A172 (cell line): ENCODE data around the gene TATDN3. TPM values are rescaled to one million over a fixed set of nuclear protein-coding genes. Genes with fewer than 3 reads are reported as not detected.
"Not testable (repeated sequence)": the region's sequence is repeated elsewhere in the genome, so short reads cannot be mapped to it uniquely, and the experiment has no call there.

Experiments used
- DNase-seq: peaks from one replicate; pipeline ENCODE4 v3.0.0-alpha.2; 2015; ENCODE audit warnings: low spot score
- total RNA-seq: library from RNA; depleted of rRNA; stranded (reverse); fragments of >200 nt; shearing (Covaris generic); gene quantifications from 2 replicates; pipeline ENCODE4 v1.2.3, GENCODE V29; 2014

TATDN3 gene
- total RNA-seq, 1 experiment from 2014 or later: 32.9 TPM

DNA sequence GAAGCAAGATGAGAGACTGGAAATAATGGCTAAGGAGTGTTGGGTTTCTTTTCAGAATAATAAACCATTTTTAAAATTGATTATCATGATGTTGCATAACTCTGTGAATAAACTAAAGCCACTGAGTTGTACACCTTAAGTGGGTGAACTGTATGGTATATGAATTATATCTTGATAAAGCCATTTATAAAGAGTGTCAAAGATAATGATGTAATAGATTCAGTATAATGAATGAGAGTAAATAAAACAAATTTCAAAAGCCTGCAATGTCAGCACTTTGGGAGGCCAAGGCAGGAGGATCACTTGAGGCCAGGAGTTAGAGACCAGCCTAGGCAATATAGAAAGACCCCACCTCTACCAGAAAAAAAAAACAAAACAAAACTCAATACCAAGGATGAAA is 16.5 kb upstream of the TATDN3 start:
- DNase-seq: no peak

DNA sequence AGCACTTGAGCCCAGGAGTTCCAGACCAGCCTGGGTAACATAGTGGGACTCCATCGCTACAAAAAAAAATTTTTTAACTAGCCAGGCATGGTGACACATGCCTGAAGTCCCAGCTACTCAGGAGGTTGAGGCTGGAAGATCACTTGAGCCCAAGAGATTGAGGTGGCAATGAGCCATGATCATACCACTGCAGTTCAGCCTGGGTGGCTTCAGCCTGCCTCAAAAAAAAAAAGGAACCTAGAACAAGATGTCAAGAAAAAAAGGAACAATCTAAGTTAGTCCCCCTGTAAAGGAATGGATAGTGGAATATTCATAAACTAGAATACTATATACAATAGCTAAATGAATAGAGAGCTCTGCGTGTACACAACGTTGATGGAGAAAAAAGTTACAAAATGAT is 14.5 kb upstream of the TATDN3 start:
- no peak for DNase-seq

- DNase-seq: not testable (repeated sequence)
Observed at GRCh38 chr1:212779086-212779485, 12.6 kb upstream of the TATDN3 start.

GRCh38 chr1:212780759-212781158 is 10.9 kb upstream of the TATDN3 start:
- DNase-seq: no peak

GRCh38 chr1:212781225-212781624 is 10.5 kb upstream of the TATDN3 start:
- DNase-seq: no peak

- DNase-seq: peak; percentile 70
Observed at GRCh38 chr1:212782422-212783154, 9.1 kb upstream of the TATDN3 start.

- DNase-seq: no peak
Observed at GRCh38 chr1:212783976-212784375, 7.7 kb upstream of the TATDN3 start.

GRCh38 chr1:212785871-212786270 is 5.8 kb upstream of the TATDN3 start:
- no peak for DNase-seq

- peak; percentile 71 for DNase-seq
Observed at GRCh38 chr1:212791261-212791675, 426 bp upstream of the TATDN3 start.

GRCh38 chr1:212792396-212792908 is 758 bp downstream of the TATDN3 start:
- DNase-seq: no peak

GRCh38 chr1:212794561-212795014 is 2.9 kb downstream of the TATDN3 start:
- no peak for DNase-seq

DNA sequence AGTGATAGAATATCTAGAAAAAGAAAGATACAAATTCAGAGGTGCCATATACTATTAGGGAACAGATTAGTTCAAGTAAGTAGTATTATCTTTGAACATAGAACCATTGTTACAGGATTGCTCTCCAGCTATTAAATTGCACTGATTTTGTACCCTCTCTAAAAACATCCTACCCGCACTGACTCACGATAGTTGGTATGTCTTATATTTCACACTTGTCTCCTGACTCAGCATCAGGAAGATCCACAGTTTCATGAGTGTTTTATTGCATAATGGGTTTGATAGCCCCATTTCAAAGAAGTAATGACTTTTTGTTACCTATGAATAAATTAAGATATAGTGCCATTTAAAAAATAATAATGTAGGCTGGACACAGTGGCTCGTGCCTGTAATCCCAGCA is 6.0 kb downstream of the TATDN3 start:
- no peak for DNase-seq

- no peak for DNase-seq
Observed at GRCh38 chr1:212805767-212806166, 14.1 kb downstream of the TATDN3 start.

DNA sequence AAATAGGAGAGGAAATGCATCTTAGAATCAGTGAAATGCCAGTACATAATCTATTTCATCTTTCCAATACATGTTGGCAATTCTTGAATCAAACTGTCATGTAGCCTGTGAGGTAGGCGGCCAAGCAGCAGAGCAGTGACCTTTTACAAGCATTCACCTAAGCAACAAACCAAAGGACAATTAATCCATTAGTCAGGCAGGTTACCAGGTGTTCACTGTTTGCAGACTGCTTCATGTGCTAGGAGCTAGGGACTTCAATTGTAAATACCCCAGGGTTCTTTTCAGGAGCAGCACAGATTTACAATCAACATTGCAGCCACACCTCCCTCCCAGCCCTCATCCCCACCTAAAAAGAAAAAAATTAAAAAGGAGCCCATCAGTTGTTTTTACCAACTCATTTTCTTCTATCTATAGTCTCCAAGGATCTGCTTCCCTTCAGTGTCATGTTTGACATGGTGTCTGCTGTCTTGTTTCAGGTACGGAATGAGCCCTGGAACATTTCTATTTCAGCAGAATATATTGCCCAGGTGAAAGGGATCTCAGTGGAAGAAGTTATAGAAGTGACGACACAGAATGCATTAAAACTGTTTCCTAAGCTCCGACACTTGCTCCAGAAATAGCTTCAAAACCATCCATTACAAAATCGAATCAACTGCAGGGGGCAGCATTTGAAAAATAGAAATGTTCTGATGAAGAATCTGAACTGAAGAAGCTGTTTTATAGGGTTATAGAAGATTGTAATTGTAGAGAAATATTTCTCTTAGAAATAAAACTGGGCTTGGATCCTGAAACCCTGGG is 23.0 kb downstream of the TATDN3 start:
- no peak for DNase-seq

DNA sequence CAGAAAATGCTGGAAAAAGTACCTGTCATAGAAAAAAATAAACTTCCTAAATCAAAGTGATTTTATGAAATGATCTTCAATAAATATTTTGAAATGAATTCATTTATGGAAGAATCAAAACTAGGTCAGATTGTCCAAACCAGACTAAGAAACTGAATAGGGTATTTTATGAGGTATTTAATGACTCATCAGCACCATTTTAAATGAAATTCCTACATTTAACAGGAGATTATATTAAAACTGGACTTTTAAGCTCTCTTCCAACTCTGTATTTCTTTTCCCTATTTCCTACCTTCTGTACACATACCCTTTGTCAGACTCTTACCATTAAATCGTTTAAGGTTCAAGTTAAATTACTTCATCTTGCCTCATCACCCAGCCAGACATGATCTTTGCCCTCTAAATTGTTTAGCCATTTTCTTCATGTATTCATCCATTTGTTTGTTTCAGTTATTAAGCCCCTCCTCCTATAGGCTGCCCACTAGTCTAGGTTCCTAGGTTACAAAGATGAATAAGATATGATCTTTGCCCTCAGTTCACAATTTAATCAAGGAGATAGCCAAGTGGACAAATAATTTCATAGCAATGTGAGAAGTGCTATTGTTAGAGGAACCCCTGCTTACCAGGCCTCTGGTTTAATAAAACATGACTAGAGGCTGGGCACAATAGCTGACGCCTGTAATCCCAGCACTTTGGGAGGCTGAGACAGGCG is 25.0 kb downstream of the TATDN3 start:
- no peak for DNase-seq

DNA sequence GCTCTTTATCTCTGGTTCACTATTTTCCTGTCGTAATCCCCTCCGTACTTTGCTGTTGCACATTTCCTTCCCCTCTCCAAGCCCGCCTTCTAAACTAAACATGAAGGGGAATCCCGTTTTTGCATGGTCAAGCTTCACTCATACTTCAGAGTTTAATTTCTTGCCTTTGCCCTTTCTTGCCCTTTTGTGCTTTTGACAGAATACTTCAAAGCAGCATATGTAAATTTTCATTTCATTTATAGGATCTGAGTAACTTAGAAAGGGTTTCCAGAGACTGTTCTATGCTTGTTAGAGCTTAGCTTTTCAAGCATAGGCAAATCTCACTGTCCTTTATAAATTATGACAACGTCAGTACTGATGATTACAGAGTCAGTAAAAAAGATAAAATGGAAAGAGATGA is 28.0 kb downstream of the TATDN3 start:
- DNase-seq: no peak

DNA sequence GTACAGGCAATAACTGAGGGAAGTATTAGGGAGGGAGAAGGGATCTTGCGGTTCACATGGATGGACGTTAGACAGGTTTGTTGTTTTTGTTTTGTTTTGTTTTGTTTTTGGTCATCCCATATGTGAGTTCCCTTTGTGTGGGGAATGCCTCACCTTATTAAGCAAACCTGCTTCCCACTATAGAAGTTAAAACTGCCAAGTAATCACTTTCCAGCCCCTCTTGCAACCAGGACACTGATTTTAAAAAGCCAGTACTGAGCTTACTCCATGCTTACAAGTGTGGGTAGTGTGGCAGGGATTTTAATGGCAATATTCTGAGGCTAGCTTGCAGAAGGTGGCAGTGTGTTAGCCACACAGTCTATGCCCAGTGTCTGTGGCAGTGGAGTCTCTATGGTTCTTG is 29.3 kb downstream of the TATDN3 start:
- DNase-seq: no peak

DNA sequence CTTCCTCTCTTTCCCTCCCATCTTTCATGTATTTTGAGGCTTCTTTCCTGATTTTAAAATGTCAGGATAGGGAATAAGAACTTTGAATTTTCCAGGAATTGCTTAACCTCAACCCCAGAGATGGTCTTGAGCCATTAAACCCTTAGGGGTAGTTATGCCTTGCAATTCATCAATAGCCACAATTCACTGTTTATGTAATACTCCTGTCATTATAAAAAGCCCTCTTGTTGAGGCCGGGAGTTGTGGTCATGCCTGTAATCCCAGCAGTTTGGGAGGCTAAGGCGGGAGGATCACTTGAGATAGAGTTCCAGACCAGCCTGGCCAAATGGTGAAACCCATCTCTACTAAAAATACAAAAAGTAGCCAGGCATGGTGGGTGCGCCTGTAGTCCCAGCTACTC is 31.3 kb downstream of the TATDN3 start:
- no peak for DNase-seq

DNA sequence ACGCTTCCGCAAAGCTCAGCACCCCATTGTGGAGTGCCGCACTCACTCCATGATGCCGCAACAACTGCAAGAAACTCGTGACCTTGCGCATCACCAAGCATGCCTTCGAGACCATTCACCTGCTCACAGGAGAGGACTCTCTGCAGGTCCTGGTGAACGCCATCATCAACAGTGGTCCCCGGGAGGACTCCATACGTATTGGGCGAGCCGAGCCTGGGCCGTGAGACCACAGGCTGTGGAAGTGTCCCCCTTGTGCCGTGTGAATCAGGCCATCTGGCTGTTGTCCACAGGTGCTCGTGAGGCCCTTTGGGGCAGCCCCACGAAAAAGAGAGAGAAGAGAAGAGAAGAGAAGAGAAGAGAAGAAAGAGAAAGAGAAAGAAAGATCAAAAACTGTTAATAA is 32.5 kb downstream of the TATDN3 start:
- no peak for DNase-seq

- DNase-seq: no peak
Observed at GRCh38 chr1:212825798-212826452, 34.2 kb downstream of the TATDN3 start.

DNA sequence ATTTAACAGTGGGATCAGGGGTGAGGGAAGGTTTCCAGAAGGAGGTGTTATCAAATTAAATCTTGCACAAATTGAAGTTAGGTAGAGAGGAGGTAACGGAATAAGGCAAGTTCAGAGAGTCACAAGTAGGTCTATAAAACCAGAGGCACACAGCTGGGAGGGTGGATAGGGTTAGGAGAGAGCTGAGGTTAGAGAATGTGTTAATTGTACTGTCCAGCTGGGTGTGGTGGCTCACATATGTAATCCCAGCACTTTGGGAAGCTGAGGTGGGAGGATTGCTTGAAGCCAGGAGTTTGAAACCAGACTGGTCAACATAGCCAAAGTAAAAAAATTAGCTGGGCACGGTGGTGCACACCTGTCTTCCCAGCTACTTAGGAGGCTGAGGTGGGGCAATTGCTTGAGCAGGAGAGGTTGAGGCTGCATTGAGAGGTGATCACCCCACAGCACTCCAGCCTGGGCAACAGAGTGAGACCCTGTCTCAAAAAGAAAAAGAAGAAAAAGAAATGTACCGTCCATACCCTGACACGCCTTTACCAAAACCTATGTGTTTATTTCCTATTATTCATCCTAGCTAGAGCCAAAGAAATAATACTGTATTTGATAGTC is 35.6 kb downstream of the TATDN3 start:
- no peak for DNase-seq
